Trophoblast cell (in vitro differentiated cells and primary cell): ENCODE data around the gene RRAGB.
"Not testable (repeated sequence)": the region's sequence is repeated elsewhere in the genome, so short reads cannot be mapped to it uniquely, and the experiment has no call there.

Experiments used
- DNase-seq, 2 donors: peaks; one replicate each; pipeline ENCODE4 v3.0.0-alpha.2; 2016
- H2AFZ ChIP-seq: 2 replicates; pipeline ENCODE4 v1.6.1; 2013; ENCODE audit warnings: low read length, moderate library complexity, mild to moderate bottlenecking; ENCODE audit not compliant: insufficient read depth, poor library complexity
- H2AK5ac ChIP-seq: 2 replicates; pipeline ENCODE4 v1.6.1; 2013; ENCODE audit warnings: mild to moderate bottlenecking, low read length
- H2BK120ac ChIP-seq: 2 replicates; pipeline ENCODE4 v1.6.1; 2013; ENCODE audit warnings: low read length, mild to moderate bottlenecking, moderate library complexity; ENCODE audit not compliant: insufficient read depth, poor library complexity
- H2BK12ac ChIP-seq: 2 replicates; pipeline ENCODE4 v1.6.1; 2013; ENCODE audit warnings: mild to moderate bottlenecking, low read length, moderate library complexity
- H2BK5ac ChIP-seq: 2 replicates; pipeline ENCODE4 v1.6.1; 2013; ENCODE audit warnings: low read length, low read depth, moderate library complexity, mild to moderate bottlenecking; ENCODE audit not compliant: poor library complexity
- H3K14ac ChIP-seq: 2 replicates; pipeline ENCODE4 v1.6.1; 2013; ENCODE audit warnings: mild to moderate bottlenecking, low read length
- H3K18ac ChIP-seq: 2 replicates; pipeline ENCODE4 v1.6.1; 2013; ENCODE audit warnings: mild to moderate bottlenecking, low read length
- H3K23ac ChIP-seq: 2 replicates; pipeline ENCODE4 v1.6.1; 2013; ENCODE audit warnings: low read length
- H3K27ac ChIP-seq: 2 replicates; pipeline ENCODE4 v1.5.1; 2013; ENCODE audit warnings: low read depth, mild to moderate bottlenecking, inconsistent platforms, low read length, moderate library complexity
- H3K27me3 ChIP-seq: 2 replicates; pipeline ENCODE4 v1.6.1; 2013; ENCODE audit warnings: inconsistent platforms, mild to moderate bottlenecking, low read length, moderate library complexity; ENCODE audit not compliant: insufficient read depth
- H3K36me3 ChIP-seq, 2 experiments: 1 replicate in 1 of 2; 2 replicates in 1 of 2; pipeline ENCODE4 v1.6.1; 2013; ENCODE audit warnings: low read length in 2 of 2, mild to moderate bottlenecking in 2 of 2, moderate library complexity in 1 of 2; ENCODE audit not compliant: insufficient read depth in 2 of 2, control insufficient read depth in 1 of 2
- H3K4ac ChIP-seq: 2 replicates; pipeline ENCODE4 v1.6.1; 2013; ENCODE audit warnings: low read depth, mild to moderate bottlenecking, low read length, moderate library complexity
- H3K4me1 ChIP-seq, 2 experiments: 1 replicate in 1 of 2; 2 replicates in 1 of 2; pipeline ENCODE4 v1.6.1; 2013; ENCODE audit warnings: low read length in 2 of 2, mild to moderate bottlenecking in 2 of 2, moderate library complexity in 1 of 2; ENCODE audit not compliant: insufficient read depth in 2 of 2, control insufficient read depth in 1 of 2
- H3K4me2 ChIP-seq: 2 replicates; pipeline ENCODE4 v1.6.1; 2013; ENCODE audit warnings: inconsistent platforms, mild to moderate bottlenecking, low read length, moderate library complexity
- H3K4me3 ChIP-seq: 2 replicates; pipeline ENCODE4 v1.5.1; 2013; ENCODE audit warnings: mild to moderate bottlenecking, low read depth, low read length, inconsistent platforms
- H3K79me1 ChIP-seq: one replicate; pipeline ENCODE4 v1.6.1; 2013; ENCODE audit warnings: low read length
- H3K79me2 ChIP-seq: 2 replicates; pipeline ENCODE4 v1.6.1; 2013; ENCODE audit warnings: low read length, mild to moderate bottlenecking; ENCODE audit not compliant: control insufficient read depth, insufficient read depth, poor library complexity
- H3K9ac ChIP-seq: 2 replicates; pipeline ENCODE4 v1.6.1; 2013; ENCODE audit warnings: mild to moderate bottlenecking, low read length
- H3K9me3 ChIP-seq: 2 replicates; pipeline ENCODE4 v1.6.1; 2013; ENCODE audit warnings: low read depth, mild to moderate bottlenecking, control low read depth, inconsistent platforms, low read length; ENCODE audit not compliant: insufficient read depth
- H4K12ac ChIP-seq: 2 replicates; pipeline ENCODE4 v1.6.1; 2013; ENCODE audit warnings: low read depth, mild to moderate bottlenecking, low read length, moderate library complexity
- H4K8ac ChIP-seq: 2 replicates; pipeline ENCODE4 v1.6.1; 2013; ENCODE audit warnings: low read depth, mild to moderate bottlenecking, low read length, moderate library complexity
- H4K91ac ChIP-seq: one replicate; pipeline ENCODE4 v1.6.1; 2013; ENCODE audit warnings: low read depth, mild to moderate bottlenecking, low read length, moderate library complexity
- WGBS: extraction: QIAGEN DNeasy Blood & Tissue Kit; methylation state at CpG from one replicate; pipeline ENCODE4 v1.1.7; 2013; ENCODE audit warnings: missing lambda C conversion rate; ENCODE audit not compliant: insufficient read length, insufficient coverage; ENCODE audit errors: extremely low coverage; 5-methylcytosine and 5-hydroxymethylcytosine counted together

RRAGB gene

DNA sequence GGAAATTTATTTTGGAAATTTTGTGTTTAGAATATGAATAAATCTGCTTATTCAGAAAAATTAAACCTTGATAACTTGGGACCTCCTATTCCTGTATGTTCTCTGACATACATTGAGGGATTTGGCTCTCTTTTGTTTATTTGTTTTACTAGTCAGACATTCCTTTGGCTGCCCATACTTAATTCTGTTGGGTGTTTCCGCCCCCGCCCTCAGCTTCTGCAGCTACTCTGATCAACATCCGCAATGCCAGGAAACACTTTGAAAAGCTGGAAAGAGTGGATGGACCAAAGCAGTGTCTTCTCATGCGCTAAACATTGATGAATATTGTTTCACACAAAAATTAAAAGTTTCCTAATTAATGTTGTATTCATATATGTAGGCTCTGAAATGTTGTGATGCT lies 40.5 kb downstream of the RRAGB start:
- no peak overlapping the region for H4K91ac ChIP-seq
- no peak overlapping the region for H2AFZ ChIP-seq
- no peaks in the 10 kb centered on the region for H3K9me3 ChIP-seq
- H3K36me3 ChIP-seq: peaks cover 2% of the 10 kb centered on the region in 2 experiments
- H4K8ac ChIP-seq: no peak overlapping the region
- no peak overlapping the region for H3K23ac ChIP-seq
- H3K27ac ChIP-seq: no peak overlapping the region
- H2AK5ac ChIP-seq: no peak overlapping the region
- no peaks in the 10 kb centered on the region for H3K79me2 ChIP-seq
- no peaks in the 10 kb centered on the region for H3K27me3 ChIP-seq
- no peak overlapping the region for H3K14ac ChIP-seq
- WGBS: no CpG with 5 or more reads among the region's 4 CpGs
- no peaks in the 10 kb centered on the region for H3K79me1 ChIP-seq
- no peak overlapping the region for H3K18ac ChIP-seq
- no peak overlapping the region for H2BK5ac ChIP-seq
- no peak for DNase-seq
- H3K4me3 ChIP-seq: no peak overlapping the region
- H2BK12ac ChIP-seq: no peak overlapping the region
- H3K9ac ChIP-seq: no peak overlapping the region
- no peak overlapping the region for H4K12ac ChIP-seq
- H2BK120ac ChIP-seq: no peak overlapping the region
- H3K4me1 ChIP-seq: no peaks in the 10 kb centered on the region
- H3K4me2 ChIP-seq: no peak overlapping the region
- no peak overlapping the region for H3K4ac ChIP-seq

- no peak overlapping the region for H3K27ac ChIP-seq
Measured at GRCh38 chrX:55759478-55759877, 41.9 kb downstream of the RRAGB start.

DNA sequence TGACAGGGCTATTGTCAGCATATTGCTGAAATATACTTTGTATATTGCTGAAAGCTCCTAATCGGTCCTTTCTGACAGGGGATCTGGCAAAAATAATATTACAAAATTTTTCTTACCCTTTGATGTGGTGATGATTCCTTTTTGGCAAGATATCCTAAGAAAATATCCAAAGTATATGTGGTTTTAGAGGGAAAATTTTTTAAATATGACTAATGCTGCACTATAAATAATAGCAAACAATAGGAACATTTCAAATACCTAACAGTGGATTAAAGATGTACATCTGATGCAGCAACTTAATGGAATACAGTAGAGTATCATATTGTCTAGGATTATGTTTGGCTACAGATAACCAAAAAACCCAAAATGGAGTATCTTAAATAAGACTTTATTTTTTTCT lies 49.6 kb downstream of the RRAGB start:
- H3K4me1 ChIP-seq: no peaks in the 10 kb centered on the region
- H2BK120ac ChIP-seq: no peak overlapping the region
- no peak overlapping the region for H3K4me2 ChIP-seq
- no peak overlapping the region for H2AFZ ChIP-seq
- no peak overlapping the region for H3K18ac ChIP-seq
- no peak overlapping the region for H3K4ac ChIP-seq
- H3K27me3 ChIP-seq: no peaks in the 10 kb centered on the region
- no peaks in the 10 kb centered on the region for H3K36me3 ChIP-seq
- no peak for DNase-seq
- no peak overlapping the region for H3K14ac ChIP-seq
- H4K91ac ChIP-seq: no peak overlapping the region
- no peak overlapping the region for H2BK5ac ChIP-seq
- no peak overlapping the region for H3K23ac ChIP-seq
- H2AK5ac ChIP-seq: no peak overlapping the region
- no peak overlapping the region for H2BK12ac ChIP-seq
- H4K12ac ChIP-seq: no peak overlapping the region
- no peak overlapping the region for H3K9ac ChIP-seq
- no peak overlapping the region for H3K27ac ChIP-seq
- no peaks in the 10 kb centered on the region for H3K9me3 ChIP-seq
- no peaks in the 10 kb centered on the region for H3K79me2 ChIP-seq
- no peak overlapping the region for H3K4me3 ChIP-seq
- H3K79me1 ChIP-seq: no peaks in the 10 kb centered on the region
- no CpG with 5 or more reads among the region's 1 CpG for WGBS
- no peak overlapping the region for H4K8ac ChIP-seq

More at GRCh38 chrX:55759478-55759877, 41.9 kb downstream of the RRAGB start:
- Histone ChIP-seq H3K4me2 (no peak overlapping the region), H4K12ac (no peak overlapping the region), H3K18ac (no peak overlapping the region), H3K9me3 (no peaks in the 10 kb centered on the region), H3K4me3 (no peak overlapping the region), H3K4ac (no peak overlapping the region), H3K79me2 (no peaks in the 10 kb centered on the region), H2AK5ac (no peak overlapping the region), H2BK12ac (no peak overlapping the region), H2BK5ac (no peak overlapping the region), H4K91ac (no peak overlapping the region), H2BK120ac (no peak overlapping the region), H4K8ac (no peak overlapping the region), H3K14ac (no peak overlapping the region), H3K27me3 (no peaks in the 10 kb centered on the region), H3K79me1 (no peaks in the 10 kb centered on the region), H3K9ac (no peak overlapping the region), H3K36me3 (peaks cover 2% of the 10 kb centered on the region in 2 experiments), H3K23ac (no peak overlapping the region), H2AFZ (no peak overlapping the region), H3K4me1 (no peaks in the 10 kb centered on the region)
- WGBS: no CpG with 5 or more reads among the region's 1 CpG
- DNase-seq: no peak

GRCh38 chrX:55774419-55774818 lies 56.9 kb downstream of the RRAGB start:
- H3K9ac ChIP-seq, H2BK120ac ChIP-seq, DNase-seq, H3K4me2 ChIP-seq, H2BK12ac ChIP-seq, H3K4ac ChIP-seq, H3K79me2 ChIP-seq, H2BK5ac ChIP-seq, H3K27me3 ChIP-seq, H3K79me1 ChIP-seq, H3K9me3 ChIP-seq, H4K8ac ChIP-seq, H3K18ac ChIP-seq, H3K36me3 ChIP-seq, H4K12ac ChIP-seq, H3K23ac ChIP-seq, H3K4me3 ChIP-seq, H2AFZ ChIP-seq, H3K27ac ChIP-seq, H2AK5ac ChIP-seq: not testable (repeated sequence)
- Histone ChIP-seq H3K4me1 (peaks cover 7 to 12% of the 10 kb centered on the region in 2 experiments), H4K91ac (peak overlapping the region; percentile 14), H3K14ac (peak overlapping the region; percentile 30)
- WGBS: no CpG with 5 or more reads among the region's 6 CpGs
